ENCODE data around the gene KRTAP10-2.

GRCh38 chr21:44582055-44582454, 30.8 kb upstream of the KRTAP10-2 start:
- TF ChIP-seq CTCF (IDR thresholded peaks at IDR 0.05) (no peak), POLR2A (IDR thresholded peaks at IDR 0.05) (no peak)
